Measurements from ENCODE around the gene LUC7L3. TPM values are rescaled to one million over a fixed set of nuclear protein-coding genes. Genes with fewer than 3 reads are reported as not detected.

The LUC7L3 gene
- total and polyA plus RNA-seq, 12 donors, result 33.7 to 188 (median 46.8) TPM

- no peak for TF ChIP-seq CTCF (IDR thresholded peaks at IDR 0.05)
- H3K27ac ChIP-seq, result no peak overlapping the region
- H3K4me1 ChIP-seq, result peaks cover 0 to 5% (median 0%) of the 10 kb centered on the region in 9 donors
- intact Hi-C loops (cut with DNase I), result no loop called here
- peaks cover 5 to 100% (median 87%) of the 10 kb centered on the region in 9 donors for H3K36me3 ChIP-seq
- no peak for DNase-seq
- H3K9me3 ChIP-seq, result no peaks in the 10 kb centered on the region
- ATAC-seq, result no peak
- H3K27me3 ChIP-seq, result no peaks in the 10 kb centered on the region
- H3K4me3 ChIP-seq, result no peak overlapping the region
- WGBS, 2 donors, result 93 to 95% methylated on average over 12 of the region's 12 CpGs
Observed at GRCh38 chr17:50745631-50746030, 26.2 kb downstream of the LUC7L3 start.

- DNase-seq (no peak), ATAC-seq (peak in 1 of 8 donors; percentile 16)
- TF ChIP-seq CTCF (IDR thresholded peaks at IDR 0.05), result no peak
- peaks cover 0 to 100% (median 82%) of the 10 kb centered on the region in 9 donors for H3K36me3 ChIP-seq
- no peaks in the 10 kb centered on the region for H3K9me3 ChIP-seq
- H3K27ac ChIP-seq, result no peak overlapping the region
- peaks cover 0 to 5% (median 0%) of the 10 kb centered on the region in 9 donors for H3K4me1 ChIP-seq
- no peaks in the 10 kb centered on the region for H3K27me3 ChIP-seq
- intact Hi-C loops (cut with DNase I), result no loop called here
- H3K4me3 ChIP-seq, result no peak overlapping the region
- 86 to 93% methylated on average over 6 of the region's 6 CpGs for WGBS, 2 donors
Observed at GRCh38 chr17:50749245-50749644, 29.8 kb downstream of the LUC7L3 start.

GRCh38 chr17:50754521-50754920, 35.1 kb downstream of the LUC7L3 start:
- WGBS, 2 donors, result 45 to 49% methylated on average over 2 of the region's 2 CpGs
- Histone ChIP-seq H3K4me1 (peaks cover 0 to 15% (median 0%) of the 10 kb centered on the region in 9 donors), H3K4me3 (no peak overlapping the region), H3K9me3 (no peaks in the 10 kb centered on the region), H3K27me3 (no peaks in the 10 kb centered on the region), H3K36me3 (peaks cover 0 to 72% (median 37%) of the 10 kb centered on the region in 9 donors), H3K27ac (no peak overlapping the region)
- DNase-seq (no peak), ATAC-seq (no peak)
- no peak for TF ChIP-seq CTCF (IDR thresholded peaks at IDR 0.05)
- intact Hi-C loops (cut with DNase I), result no loop called here

GRCh38 chr17:50758524-50758923, 39.1 kb downstream of the LUC7L3 start:
- no peak for TF ChIP-seq CTCF (IDR thresholded peaks at IDR 0.05)
- Histone ChIP-seq H3K27me3 (no peaks in the 10 kb centered on the region), H3K4me3 (no peak overlapping the region), H3K36me3 (peaks cover 0 to 32% (median 16%) of the 10 kb centered on the region in 9 donors), H3K27ac (no peak overlapping the region), H3K4me1 (peaks cover 0 to 23% (median 4%) of the 10 kb centered on the region in 9 donors), H3K9me3 (no peaks in the 10 kb centered on the region)
- intact Hi-C loops (cut with DNase I), result no loop called here
- WGBS, 2 donors, result 55 to 66% methylated on average over 5 of the region's 5 CpGs
- no peak for ATAC-seq
- DNase-seq, result no peak
